A673 (cell line): Measurements from ENCODE around the gene SDC1.

Experiments
- EZH2 ChIP-seq: fragments of 200-600 bp; sonication (generic); IDR thresholded peaks from 2 replicates; pipeline ENCODE4 v1.6.1; 2017; ENCODE audit warnings: borderline replicate concordance, low read depth, mild to moderate bottlenecking, mixed read lengths, antibody characterized with exemption, low read length; ENCODE audit not compliant: poor library complexity, severe bottlenecking
- TF ChIP-seq, protein P1 (sequence below): fragments of 300-800, 200-600 bp; sonication (generic); conservative IDR thresholded peaks from 2 replicates; pipeline ENCODE4 v1.5.1; 2017; ENCODE audit warnings: low read depth, mild to moderate bottlenecking, antibody characterized with exemption, low read length, moderate library complexity, mixed read lengths

DNA sequence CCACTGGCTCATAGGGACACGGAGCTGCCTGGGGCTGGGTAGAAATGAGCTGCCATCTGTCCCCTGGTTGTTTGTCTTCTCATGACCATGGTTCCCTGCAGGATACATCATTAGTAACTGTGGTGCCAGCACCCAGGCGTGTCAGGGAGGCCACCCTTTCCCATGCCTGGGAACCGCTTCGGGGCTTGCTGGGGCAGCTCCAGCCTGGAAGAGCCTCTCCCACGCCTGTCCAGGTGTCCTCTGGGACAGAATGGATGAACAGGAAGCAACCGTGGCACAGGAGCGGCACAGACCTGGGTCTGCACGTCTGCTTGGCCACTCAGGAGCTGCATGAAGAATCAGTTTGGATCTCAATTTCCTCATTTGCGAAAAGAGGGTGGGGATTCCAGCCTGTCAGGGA is 34.8 kb downstream of the SDC1 start:
- TF ChIP-seq, protein P1, sequence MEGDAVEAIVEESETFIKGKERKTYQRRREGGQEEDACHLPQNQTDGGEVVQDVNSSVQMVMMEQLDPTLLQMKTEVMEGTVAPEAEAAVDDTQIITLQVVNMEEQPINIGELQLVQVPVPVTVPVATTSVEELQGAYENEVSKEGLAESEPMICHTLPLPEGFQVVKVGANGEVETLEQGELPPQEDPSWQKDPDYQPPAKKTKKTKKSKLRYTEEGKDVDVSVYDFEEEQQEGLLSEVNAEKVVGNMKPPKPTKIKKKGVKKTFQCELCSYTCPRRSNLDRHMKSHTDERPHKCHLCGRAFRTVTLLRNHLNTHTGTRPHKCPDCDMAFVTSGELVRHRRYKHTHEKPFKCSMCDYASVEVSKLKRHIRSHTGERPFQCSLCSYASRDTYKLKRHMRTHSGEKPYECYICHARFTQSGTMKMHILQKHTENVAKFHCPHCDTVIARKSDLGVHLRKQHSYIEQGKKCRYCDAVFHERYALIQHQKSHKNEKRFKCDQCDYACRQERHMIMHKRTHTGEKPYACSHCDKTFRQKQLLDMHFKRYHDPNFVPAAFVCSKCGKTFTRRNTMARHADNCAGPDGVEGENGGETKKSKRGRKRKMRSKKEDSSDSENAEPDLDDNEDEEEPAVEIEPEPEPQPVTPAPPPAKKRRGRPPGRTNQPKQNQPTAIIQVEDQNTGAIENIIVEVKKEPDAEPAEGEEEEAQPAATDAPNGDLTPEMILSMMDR: no peak
- no peak for TF ChIP-seq EZH2
